Prostate gland (tissue), 2 donors: Measurements from ENCODE around the gene ZNF20. TPM values are rescaled to one million over a fixed set of nuclear protein-coding genes. Genes with fewer than 3 reads are reported as not detected.
"Not testable (repeated sequence)": the region's sequence is repeated elsewhere in the genome, so short reads cannot be mapped to it uniquely, and the experiment has no call there.

Source experiments
- DNase-seq: peaks from one replicate; pipeline ENCODE4 v3.0.0-alpha.2; 2019; ENCODE audit warnings: low spot score
- H3K27ac ChIP-seq, 2 donors: fragments of 200-600 bp; sonication (generic); 2 replicates each; pipeline ENCODE4 v1.5.1; 2017 to 2019
- H3K27me3 ChIP-seq: fragments of 200-600 bp; sonication (generic); replicated peaks from 2 replicates; pipeline ENCODE4 v1.5.1; 2019; ENCODE audit not compliant: insufficient read depth
- H3K36me3 ChIP-seq, 2 donors: fragments of 200-600 bp; sonication (generic); 1 replicate in 1 of 2; 2 replicates in 1 of 2; pipeline versions ENCODE4 v1.5.1 to v1.8.1; 2017 to 2019
- H3K4me1 ChIP-seq: fragments of 200-600 bp; sonication (generic); replicated peaks from 2 replicates; pipeline ENCODE4 v1.5.1; 2019
- H3K4me3 ChIP-seq, 2 donors: fragments of 200-600 bp; sonication (generic); 2 replicates each; pipeline ENCODE4 v1.5.1; 2017 to 2019
- H3K9me3 ChIP-seq: fragments of 200-600 bp; sonication (generic); 2 replicates; pipeline ENCODE4 v1.5.1; 2017
- POLR2A ChIP-seq: fragments of 450-650 bp; IDR thresholded peaks from one replicate; pipeline ENCODE4 v1.6.1; 2016; ENCODE audit warnings: antibody characterized with exemption, mild to moderate bottlenecking
- POLR2AphosphoS5 ChIP-seq: sonication (generic); formaldehyde crosslinking; IDR thresholded peaks from one replicate; pipeline ENCODE4 v1.6.1; 2017; ENCODE audit warnings: antibody characterized with exemption
- WGBS: methylation state at CpG from one replicate; pipeline ENCODE4 v1.1.5; 2018; 5-methylcytosine and 5-hydroxymethylcytosine counted together
- intact Hi-C: fragments of 100-400 bp; cut with DNase I; formaldehyde crosslinking; loops from one replicate; pipeline ENCODE4 v1.14.2; 2022
- total RNA-seq, 2 donors: library from RNA; depleted of rRNA; stranded (reverse); fragments of >200 nt; gene quantifications; one replicate each; pipeline ENCODE4 v1.1.0, GENCODE V29; 2016
- TF ChIP-seq, protein P1 (sequence below), 4 experiments: fragments of 200-600 bp in 2 of 4; fragments of 450-650 bp in 2 of 4; sonication (generic) in 2 of 4; IDR thresholded peaks; 1 replicate in 3 of 4; 2 replicates in 1 of 4; pipeline ENCODE4 v1.5.1; 2016 to 2019; ENCODE audit warnings: antibody characterized with exemption in 4 of 4, mild to moderate bottlenecking in 2 of 4, moderate library complexity in 2 of 4

Gene ZNF20
- total RNA-seq, 2 donors from 2014 or later, result 6.0 TPM; not detected in 1

DNA sequence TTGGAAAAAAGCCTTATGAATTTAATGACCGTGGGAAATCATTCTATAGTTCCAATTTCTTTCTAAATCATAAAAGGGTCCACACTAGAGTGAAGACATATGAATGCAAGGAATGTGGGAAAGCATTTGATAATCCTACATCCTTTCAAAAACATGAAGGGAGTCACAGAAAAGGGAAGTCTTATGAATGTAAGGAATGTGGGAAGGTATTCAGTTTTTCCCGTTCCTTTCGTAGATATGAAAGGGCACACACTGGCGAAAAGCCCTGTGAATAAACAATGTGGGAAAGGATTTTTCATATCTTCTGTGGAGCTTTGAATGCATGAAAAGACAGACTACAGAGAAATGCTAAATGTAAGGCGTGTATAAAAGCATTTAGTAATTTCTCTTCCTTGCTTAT, 27.0 kb downstream of the ZNF20 start:
- Histone ChIP-seq H3K9me3 (no peaks in the 10 kb centered on the region), H3K4me1 (no peaks in the 10 kb centered on the region), H3K4me3 (no peak overlapping the region), H3K36me3 (no peaks in the 10 kb centered on the region), H3K27me3 (no peaks in the 10 kb centered on the region), H3K27ac (no peak overlapping the region)
- no peak for DNase-seq
- TF ChIP-seq, protein P1, sequence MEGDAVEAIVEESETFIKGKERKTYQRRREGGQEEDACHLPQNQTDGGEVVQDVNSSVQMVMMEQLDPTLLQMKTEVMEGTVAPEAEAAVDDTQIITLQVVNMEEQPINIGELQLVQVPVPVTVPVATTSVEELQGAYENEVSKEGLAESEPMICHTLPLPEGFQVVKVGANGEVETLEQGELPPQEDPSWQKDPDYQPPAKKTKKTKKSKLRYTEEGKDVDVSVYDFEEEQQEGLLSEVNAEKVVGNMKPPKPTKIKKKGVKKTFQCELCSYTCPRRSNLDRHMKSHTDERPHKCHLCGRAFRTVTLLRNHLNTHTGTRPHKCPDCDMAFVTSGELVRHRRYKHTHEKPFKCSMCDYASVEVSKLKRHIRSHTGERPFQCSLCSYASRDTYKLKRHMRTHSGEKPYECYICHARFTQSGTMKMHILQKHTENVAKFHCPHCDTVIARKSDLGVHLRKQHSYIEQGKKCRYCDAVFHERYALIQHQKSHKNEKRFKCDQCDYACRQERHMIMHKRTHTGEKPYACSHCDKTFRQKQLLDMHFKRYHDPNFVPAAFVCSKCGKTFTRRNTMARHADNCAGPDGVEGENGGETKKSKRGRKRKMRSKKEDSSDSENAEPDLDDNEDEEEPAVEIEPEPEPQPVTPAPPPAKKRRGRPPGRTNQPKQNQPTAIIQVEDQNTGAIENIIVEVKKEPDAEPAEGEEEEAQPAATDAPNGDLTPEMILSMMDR (IDR thresholded peaks at IDR 0.05), result no peak
- no peak for TF ChIP-seq POLR2AphosphoS5
- no peak for TF ChIP-seq POLR2A
- intact Hi-C loops, result no loop called here
- 89% methylated on average over 5 of the region's 5 CpGs for WGBS

DNA sequence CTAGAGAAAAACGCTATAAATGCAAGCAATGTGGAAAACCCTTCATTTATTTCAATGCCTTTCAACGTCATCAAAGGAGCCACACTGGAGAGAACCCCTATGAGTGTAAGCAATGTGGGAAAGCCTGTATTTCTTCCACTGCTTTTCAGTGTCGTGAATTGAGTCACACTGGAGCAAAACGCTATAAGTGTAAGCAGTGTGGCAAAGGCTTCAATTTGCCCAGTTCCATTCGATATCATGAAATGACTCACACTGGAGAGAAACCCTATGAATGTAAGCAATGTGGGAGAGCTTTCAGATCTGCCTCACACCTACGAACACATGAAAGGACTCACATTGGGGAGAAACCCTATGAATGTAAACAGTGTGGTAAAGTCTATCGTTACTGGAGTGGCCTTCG, 27.4 kb downstream of the ZNF20 start:
- no peak for DNase-seq
- no peaks in the 10 kb centered on the region for H3K4me1 ChIP-seq
- H3K4me3 ChIP-seq, result no peak overlapping the region
- no peaks in the 10 kb centered on the region for H3K9me3 ChIP-seq
- H3K27ac ChIP-seq, result no peak overlapping the region
- WGBS, result 95% methylated on average over 8 of the region's 8 CpGs
- TF ChIP-seq, protein P1 (IDR thresholded peaks at IDR 0.05), result no peak
- TF ChIP-seq POLR2A, result no peak
- TF ChIP-seq POLR2AphosphoS5, result no peak
- intact Hi-C loops, result no loop called here
- H3K36me3 ChIP-seq, result no peaks in the 10 kb centered on the region
- no peaks in the 10 kb centered on the region for H3K27me3 ChIP-seq

DNA sequence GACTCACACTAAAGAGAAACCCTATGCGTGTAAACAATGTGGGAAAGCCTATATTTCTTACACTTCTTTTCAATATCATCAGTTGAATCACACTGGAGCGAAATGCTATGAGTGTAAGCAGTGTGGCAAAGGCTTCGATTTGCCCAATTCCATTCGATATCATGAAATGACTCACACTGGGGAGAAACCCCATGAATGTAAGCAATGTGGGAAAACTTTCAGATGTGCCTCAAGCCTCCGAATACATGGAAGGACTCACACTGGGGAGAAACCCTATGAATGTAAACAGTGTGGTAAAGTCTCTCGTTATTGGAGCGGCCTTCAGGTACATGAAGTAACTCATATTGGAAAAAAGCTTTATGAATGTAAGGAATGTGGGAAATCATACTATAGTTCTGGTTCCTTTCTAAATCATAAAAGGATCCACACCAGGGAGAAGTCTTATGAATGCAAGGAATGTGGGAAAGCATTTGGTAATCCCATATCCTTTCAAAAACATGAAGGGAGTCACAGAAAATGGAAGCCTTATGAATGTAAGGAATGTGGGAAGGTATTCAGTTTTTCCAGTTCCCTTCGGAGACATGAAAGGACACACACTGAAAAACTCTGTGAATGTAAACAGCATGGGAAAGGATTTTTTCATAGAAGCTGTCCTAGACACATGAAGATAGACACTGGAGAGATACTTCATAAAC, 28.1 kb downstream of the ZNF20 start:
- Histone ChIP-seq H3K36me3 (no peaks in the 10 kb centered on the region), H3K27ac (no peak overlapping the region), H3K27me3 (no peaks in the 10 kb centered on the region), H3K4me1 (no peaks in the 10 kb centered on the region), H3K4me3 (no peak overlapping the region), H3K9me3 (no peaks in the 10 kb centered on the region)
- intact Hi-C loops, result no loop called here
- no peak for DNase-seq
- TF ChIP-seq POLR2AphosphoS5 (no peak), POLR2A (no peak)
- TF ChIP-seq, protein P1 (IDR thresholded peaks at IDR 0.05), result no peak
- 92% methylated on average over 8 of the region's 8 CpGs for WGBS

DNA sequence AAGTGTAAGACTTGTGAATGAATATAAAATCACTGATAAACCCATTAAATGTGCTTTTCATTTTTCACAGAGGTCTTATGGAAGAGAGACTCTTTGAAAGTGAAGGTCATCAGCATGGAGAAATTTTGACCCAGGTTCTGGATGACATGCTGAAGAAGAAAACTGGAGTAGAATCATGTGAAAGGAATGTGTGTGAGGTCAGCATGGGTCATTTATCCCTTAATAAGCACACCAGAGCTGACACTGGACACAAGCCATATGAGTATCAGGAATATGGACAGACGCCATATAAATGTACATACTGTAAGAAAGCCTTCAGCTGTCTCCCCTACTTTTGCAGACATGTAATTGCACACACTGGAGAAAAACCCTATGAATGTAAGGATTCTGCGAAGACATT, 29.0 kb downstream of the ZNF20 start:
- H3K36me3 ChIP-seq, result no peaks in the 10 kb centered on the region
- H3K9me3 ChIP-seq, result no peaks in the 10 kb centered on the region
- WGBS, result 46% methylated on average over 2 of the region's 2 CpGs
- no peaks in the 10 kb centered on the region for H3K4me1 ChIP-seq
- no peak for TF ChIP-seq POLR2A
- TF ChIP-seq, protein P1 (IDR thresholded peaks at IDR 0.05), result no peak
- H3K27me3 ChIP-seq, result no peaks in the 10 kb centered on the region
- H3K27ac ChIP-seq, result no peak overlapping the region
- intact Hi-C loops, result no loop called here
- H3K4me3 ChIP-seq, result no peak overlapping the region
- DNase-seq, result no peak

DNA sequence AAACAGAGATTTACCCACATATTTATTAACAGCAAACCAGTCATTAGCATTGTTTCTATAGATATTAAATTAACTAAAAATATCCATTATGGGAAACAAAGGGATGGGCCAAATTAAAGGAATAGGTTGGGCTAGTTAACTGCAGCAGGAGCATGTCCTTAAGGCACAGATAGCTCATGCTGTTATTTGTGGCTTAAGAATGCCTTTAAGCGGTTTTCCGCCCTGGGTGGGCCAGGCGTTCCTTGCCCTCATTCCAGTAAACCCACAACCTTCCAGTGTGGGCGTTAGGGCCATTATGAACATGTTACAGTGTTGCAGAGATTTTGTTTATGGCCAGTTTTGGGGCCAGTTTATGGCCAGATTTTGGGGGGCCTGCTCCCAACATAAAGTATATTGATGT, 36.2 kb downstream of the ZNF20 start:
- H3K4me3 ChIP-seq, H3K27ac ChIP-seq, intact Hi-C loops, H3K9me3 ChIP-seq, H3K4me1 ChIP-seq, H3K36me3 ChIP-seq, H3K27me3 ChIP-seq, DNase-seq: not testable (repeated sequence)
- 89% methylated on average over 4 of the region's 4 CpGs for WGBS
